Ramos (cell line): ENCODE data around the gene CCS.
"Not testable (repeated sequence)": the region's sequence is repeated elsewhere in the genome, so short reads cannot be mapped to it uniquely, and the experiment has no call there.

ENCODE experiments used
- in situ Hi-C: fragments of 300-500 bp; cut with MboI; formaldehyde crosslinking; loops from one replicate; pipeline ENCODE4 v1.14.3; 2022; ENCODE audit warnings: low sequenced_read_pairs; ENCODE audit not compliant: unreplicated experiment

Gene CCS

DNA sequence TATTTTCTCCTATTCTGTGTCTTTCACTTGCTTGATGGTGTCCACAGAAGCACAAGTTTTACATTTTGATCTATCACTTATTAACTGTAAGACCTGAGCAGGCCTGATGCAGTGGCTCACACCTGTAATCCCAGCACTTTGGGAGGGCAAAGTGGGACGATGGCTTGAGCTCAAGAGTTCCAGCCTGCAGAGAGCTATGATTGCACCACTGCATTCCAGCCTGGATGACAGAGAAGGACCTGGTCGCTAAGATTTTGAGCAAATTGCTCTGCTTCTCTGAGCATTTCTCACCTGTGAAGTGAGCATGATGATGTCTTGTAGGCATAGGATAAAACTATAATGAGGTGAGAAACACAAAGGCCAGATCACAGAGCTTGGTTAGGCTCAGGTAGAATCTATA is 6.8 kb upstream of the CCS start:
- in situ Hi-C loops: no loop called here

DNA sequence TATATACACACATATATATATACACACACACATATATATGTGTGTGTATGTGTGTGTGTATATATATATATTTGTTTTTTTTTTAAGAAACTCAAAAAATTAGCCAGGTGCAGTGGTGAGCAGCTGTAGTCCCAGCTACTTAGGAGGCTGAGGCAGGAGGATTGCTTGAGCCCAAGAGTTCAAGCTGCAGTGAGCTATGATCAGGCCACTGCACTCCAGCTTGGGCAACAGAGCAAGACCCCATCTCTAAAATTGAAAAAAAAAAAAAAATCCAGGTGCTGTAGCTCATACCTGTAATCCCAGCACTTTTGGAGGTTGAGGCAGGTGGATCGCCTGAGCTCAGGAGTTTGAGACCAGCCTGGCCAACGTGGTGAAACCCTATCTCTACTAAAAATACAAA is 3.7 kb upstream of the CCS start:
- in situ Hi-C loops: not testable (repeated sequence)

GRCh38 chr11:66589996-66590675 is 2.8 kb upstream of the CCS start:
- in situ Hi-C loops: no loop called here

GRCh38 chr11:66591175-66591574 is 1.8 kb upstream of the CCS start:
- in situ Hi-C loops: no loop called here

DNA sequence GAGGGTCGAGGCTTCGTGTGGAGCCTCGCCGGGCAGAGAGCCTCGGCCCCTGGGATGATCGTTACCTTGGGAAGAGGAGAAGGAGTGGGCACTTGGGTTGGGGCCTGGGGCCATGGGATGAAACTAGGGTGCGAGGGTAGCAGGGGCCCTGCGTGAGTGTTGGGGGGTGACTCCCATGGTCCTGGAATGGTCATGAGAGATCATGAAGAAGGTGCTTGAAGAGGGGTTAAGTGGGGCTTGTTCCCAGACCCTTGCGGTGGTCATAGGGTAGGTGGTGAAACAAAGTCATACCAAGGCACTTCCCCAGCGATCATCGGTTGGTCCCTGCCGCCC is 284 bp downstream of the CCS start:
- in situ Hi-C loops: no loop called here

GRCh38 chr11:66593650-66594049 is 665 bp downstream of the CCS start:
- in situ Hi-C loops: no loop called here

DNA sequence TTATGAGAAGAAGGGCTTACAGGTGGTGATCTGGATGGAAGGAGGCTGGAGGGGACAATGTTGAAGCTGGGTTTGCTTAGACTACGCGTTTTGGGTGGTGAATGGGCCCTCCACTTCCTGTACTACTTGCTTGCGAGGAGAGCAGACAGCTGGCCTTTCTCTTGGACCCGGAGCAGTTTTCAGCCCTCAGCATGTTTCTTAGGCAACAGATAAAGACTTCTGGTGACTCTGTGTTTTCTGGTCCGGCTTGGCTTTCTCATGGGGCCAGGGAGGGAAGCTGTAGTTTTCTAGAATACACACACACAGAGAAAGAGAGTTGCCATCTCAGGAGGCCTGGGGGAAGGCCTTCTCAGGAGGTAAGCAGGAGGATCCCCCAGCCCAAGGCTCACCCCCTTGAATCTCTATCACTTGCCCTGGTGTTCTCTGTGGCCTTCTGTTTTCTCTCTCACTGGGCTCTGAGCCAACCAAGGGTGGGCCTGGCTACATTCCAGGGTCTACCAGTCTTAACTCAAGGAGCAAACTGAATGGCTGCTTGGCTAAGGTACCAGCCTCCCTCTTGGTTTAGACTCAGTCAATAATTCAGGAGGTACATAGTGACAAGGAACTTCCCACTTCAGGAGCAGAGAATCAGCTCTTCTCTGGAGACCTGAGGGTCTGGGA is 2.4 kb downstream of the CCS start:
- in situ Hi-C loops: no loop called here

DNA sequence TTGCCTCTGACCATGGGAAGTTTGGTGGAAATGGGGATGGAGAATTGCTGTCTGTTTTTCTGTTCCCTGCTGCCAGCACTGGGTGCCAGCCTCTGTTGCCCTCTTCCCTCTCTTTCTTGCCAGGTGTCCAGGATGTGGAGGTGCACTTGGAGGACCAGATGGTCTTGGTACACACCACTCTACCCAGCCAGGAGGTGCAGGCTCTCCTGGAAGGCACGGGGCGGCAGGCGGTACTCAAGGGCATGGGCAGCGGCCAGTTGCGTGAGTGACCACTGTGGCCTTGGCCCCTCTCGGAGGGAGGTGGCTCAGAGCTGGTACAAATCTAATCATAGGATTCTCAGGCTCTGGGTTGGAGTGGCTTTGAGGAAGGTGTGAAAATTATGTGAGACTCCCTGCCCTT is 6.0 kb downstream of the CCS start:
- in situ Hi-C loops: no loop called here

DNA sequence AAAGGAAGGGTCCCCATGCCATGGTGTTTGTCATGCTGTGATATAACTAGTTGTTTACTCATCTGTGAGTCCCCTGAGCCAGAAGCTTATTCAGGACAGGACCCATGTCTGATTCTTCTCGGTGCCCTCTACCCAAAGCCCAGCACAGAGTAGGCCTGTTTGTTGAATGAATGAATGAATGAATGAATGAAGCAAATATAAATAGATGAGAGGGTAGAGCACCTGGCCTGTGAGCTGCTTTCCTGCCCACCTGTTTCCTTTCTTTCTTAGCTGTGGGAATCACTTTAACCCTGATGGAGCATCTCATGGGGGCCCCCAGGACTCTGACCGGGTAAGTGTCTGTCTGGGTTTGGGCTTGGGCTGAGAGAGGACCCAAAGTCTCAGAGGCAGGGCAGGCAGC is 7.2 kb downstream of the CCS start:
- in situ Hi-C loops: no loop called here

DNA sequence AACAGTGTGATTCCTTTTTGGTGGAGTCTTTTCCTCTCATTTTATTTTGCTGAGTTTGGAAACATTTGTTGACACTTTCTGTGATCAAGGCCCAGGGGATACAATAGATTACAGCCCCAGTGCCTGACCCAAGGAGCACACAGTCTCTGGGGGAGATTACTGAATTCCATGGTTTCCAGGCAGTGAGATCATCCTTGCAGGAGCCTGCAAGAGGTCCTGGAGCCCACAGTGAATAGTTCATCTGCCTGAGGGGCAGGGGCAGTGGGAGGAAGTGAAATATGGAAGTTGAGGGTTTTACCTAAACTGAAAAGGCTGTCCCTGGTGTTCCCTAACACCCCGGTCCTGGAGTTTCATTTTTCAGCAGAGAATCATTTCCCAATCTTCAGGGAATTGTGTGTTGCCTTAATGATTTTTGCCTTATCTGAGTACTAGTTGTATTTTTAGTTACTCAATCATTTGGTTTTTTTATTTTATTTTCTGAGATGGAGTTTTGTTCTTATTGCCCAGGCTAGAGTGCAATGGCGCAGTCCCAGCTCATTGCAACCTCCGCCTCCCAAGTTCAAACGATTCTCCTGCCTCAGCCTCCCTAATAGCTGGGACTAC is 7.7 kb downstream of the CCS start:
- in situ Hi-C loops: no loop called here

DNA sequence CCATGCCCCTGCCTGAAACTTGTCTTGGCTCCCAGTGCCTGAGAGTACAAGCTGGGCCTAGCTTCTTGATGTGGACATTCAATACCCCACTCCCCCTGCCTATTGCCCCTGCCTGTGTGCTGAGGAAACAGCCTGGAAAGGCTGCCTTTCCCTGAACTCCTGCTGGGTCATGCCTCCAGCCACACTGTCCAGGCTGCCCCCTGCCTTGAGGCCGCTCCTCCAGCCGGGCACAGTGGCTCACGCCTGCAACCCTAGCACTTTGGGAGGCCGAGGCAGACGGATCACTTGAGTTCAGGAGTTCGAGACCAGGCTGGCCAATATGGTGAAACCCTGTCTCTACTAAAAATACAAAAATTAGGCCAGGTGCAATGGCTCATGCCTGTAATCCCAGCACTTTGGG is 10.1 kb downstream of the CCS start:
- in situ Hi-C loops: no loop called here

DNA sequence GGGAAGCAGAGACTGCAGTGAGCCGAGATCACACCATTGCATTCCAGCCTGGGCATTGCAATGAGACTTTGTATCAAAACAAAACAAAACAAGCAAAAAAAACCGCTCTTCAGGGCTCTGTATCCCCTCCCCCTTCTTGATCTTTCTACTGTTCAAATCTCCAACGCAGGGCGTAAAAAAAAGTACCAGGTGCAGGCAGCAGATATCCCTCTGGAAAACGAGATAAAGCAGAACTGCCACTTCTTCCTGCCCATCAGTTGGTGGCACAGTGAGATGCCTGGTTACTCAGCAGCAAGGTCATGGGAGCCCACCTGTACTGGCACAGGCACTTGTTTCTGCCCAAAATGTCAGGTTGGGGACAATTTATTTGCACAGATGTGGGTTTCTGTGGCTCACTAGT is 11.2 kb downstream of the CCS start:
- in situ Hi-C loops: no loop called here

DNA sequence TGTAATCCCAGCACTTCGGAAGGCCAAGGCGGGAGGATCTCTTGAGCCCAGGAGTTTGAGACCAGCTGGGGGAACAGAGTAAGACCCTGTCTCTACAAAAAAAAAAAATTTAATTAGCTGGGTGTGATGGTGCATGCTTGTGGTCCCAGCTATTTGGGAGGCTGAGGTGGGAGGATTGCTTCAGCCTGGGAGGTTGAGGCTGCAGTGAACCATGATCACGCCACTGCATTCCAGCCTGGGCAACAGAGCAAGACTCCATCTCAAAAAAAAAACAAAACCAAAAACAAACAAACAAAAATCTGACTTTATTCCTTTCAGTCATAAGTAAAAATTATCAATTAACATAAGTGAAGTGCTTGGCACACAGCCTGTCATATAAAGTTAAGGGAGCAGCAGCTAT is 13.6 kb downstream of the CCS start:
- in situ Hi-C loops: not testable (repeated sequence)

DNA sequence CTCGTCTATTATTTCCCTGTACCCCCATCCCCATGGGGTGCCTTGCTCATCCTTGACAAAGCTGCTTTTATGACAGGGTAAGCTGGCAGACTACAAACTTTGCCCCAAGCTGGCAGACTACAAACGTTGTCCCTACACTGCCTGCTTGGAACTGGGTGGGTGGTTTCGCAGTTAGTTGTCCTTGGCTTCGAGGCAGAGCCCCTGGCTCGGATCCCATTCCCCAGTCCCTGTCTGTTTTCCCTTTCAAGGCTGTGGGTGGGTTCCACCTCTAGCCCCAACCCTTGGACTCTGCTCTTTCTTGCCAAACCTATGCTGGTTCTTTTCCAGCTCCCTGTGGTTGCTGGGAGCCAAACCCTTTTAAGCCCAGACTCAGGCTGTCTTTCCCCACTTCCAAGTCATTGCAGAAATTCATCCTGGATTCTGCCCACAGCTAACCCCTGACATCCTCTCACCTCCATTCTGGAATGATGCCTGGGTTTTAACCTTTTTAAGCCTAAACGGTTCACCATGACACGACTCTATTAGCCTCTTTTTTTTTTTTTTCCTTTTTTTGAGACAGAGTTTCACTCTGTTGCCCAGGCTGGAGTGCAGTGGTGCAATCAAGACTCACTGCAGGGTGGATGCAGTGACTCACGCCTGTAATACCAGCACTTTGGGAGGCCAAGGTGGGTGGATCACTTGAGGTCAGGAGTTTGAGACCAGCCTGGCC is 14.3 kb downstream of the CCS start:
- in situ Hi-C loops: no loop called here

- in situ Hi-C loops: no loop called here
These were observed 17.0 kb downstream of the CCS start for GRCh38 chr11:66609721-66610617.

- in situ Hi-C loops: no loop called here
These were observed 19.5 kb downstream of the CCS start for GRCh38 chr11:66612458-66612857.

DNA sequence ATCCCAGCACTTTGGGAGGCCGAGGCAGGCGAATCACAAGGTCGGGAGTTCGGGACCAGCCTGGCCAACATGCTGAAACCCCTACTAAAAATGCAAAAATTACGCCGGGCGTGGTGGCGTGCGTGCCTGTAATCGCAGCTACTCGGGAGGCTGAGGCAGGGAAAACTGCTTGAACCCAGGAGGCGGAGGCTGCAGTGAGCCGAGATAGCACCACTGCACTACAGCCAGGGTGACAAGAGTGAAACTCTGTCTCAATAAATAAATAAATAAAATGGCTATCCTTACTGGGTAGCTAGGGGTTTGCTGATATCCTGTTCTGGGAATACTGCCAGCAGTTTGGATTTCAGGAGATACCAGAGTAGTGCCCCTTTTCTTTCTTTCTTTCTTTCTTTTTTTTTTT is 21.1 kb downstream of the CCS start:
- in situ Hi-C loops: no loop called here

DNA sequence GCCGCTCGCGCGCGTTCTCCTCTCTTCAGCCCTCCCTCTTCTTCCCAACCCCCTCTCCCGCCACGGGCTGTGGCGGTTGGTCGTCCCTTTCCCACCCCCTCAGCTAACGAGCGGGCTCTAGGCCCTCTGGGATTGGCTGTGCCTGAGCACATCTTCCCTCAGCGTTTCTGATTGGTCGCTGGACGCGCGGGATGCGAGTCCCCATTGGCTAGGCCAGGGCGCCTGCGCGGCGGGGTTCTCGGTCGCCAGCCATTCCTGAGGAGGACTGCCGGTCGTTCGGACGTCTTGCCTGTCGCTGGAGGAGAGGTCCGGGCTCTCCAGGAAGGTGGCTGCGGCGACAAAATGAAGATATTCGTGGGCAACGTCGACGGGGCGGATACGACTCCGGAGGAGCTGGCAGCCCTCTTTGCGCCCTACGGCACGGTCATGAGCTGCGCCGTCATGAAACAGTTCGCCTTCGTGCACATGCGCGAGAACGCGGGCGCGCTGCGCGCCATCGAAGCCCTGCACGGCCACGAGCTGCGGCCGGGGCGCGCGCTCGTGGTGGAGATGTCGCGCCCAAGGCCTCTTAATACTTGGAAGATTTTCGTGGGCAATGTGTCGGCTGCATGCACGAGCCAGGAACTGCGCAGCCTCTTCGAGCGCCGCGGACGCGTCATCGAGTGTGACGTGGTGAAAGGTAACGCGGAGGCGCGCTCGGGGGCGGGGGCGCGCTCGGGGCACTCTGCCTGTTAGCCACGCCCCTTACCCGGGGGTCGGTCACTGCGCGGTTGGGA is 23.6 kb downstream of the CCS start, which contains the start of gene RBM14:
TSS of gene RBM14 (plus strand) at position 252 of the 776 bp plus-strand sequence. CDS start at position 343, 91 bp downstream.
- in situ Hi-C loops: no loop called here

DNA sequence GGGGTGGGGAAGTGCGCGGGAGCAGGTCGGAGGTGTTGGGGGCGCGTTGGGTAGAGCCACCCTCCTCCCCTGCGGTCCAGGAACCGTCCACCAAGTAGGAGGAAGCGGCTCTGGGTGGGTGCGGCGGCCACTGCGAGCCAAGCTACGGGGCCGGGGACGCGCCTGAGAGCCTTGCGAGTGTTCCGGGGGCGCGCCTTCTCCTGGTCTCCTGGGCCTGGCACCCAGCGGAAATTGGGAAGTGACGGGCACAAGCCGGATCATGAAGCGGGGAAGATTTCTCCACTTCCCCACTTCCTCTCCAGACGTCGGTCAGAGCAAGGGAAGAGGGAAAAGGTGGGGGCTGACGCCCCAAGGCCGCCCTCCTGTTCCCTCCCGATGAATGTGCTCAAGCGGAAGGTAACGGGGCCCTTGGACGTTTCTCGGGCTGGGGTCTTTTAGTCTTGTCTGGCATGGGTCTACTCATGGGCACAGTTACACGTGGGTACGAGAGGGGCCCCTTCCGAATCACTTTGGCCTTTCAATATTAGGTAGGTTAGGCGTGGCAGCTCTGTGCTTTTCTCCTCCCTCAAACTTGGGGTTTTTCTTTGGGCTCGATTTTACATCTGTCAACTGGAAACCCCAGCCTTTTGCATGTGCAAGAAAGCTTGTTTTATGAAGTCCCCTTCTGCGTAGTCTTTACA is 24.3 kb downstream of the CCS start:
- in situ Hi-C loops: no loop called here
